ENCODE data around the gene LRMDA.

GRCh38 chr10:75935240-75935639, 503.8 kb downstream of the LRMDA start:
- TF ChIP-seq POLR2A (IDR thresholded peaks at IDR 0.05) (no peak), POLR2AphosphoS5 (IDR thresholded peaks at IDR 0.05) (no peak)
- TF ChIP-seq, protein P1, sequence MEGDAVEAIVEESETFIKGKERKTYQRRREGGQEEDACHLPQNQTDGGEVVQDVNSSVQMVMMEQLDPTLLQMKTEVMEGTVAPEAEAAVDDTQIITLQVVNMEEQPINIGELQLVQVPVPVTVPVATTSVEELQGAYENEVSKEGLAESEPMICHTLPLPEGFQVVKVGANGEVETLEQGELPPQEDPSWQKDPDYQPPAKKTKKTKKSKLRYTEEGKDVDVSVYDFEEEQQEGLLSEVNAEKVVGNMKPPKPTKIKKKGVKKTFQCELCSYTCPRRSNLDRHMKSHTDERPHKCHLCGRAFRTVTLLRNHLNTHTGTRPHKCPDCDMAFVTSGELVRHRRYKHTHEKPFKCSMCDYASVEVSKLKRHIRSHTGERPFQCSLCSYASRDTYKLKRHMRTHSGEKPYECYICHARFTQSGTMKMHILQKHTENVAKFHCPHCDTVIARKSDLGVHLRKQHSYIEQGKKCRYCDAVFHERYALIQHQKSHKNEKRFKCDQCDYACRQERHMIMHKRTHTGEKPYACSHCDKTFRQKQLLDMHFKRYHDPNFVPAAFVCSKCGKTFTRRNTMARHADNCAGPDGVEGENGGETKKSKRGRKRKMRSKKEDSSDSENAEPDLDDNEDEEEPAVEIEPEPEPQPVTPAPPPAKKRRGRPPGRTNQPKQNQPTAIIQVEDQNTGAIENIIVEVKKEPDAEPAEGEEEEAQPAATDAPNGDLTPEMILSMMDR (IDR thresholded peaks at IDR 0.05): no peak
